Measurements from ENCODE around the gene ATP2B1.
A peak's percentile ranks its signal among the peaks of the same experiment; 100 is the strongest.

The ATP2B1 gene

GRCh38 chr12:89657066-89657465 lies 51.6 kb downstream of the ATP2B1 start:
- no peak for DNase-seq (ENCODE audit: low spot score)

GRCh38 chr12:89655841-89656240 lies 52.8 kb downstream of the ATP2B1 start:
- DNase-seq (ENCODE audit: low spot score) = no peak

GRCh38 chr12:89651192-89651591 lies 57.4 kb downstream of the ATP2B1 start:
- DNase-seq (ENCODE audit: low spot score) = no peak

GRCh38 chr12:89650239-89650638 lies 58.4 kb downstream of the ATP2B1 start:
- DNase-seq (ENCODE audit: low spot score) = no peak

GRCh38 chr12:89649820-89650219 lies 58.8 kb downstream of the ATP2B1 start:
- DNase-seq (ENCODE audit: low spot score) = no peak

- no peak for DNase-seq (ENCODE audit: low spot score)
These were observed 59.5 kb downstream of the ATP2B1 start for GRCh38 chr12:89649139-89649538.

GRCh38 chr12:89648211-89648930 lies 60.3 kb downstream of the ATP2B1 start:
- DNase-seq (ENCODE audit: low spot score) = peak; percentile 53

GRCh38 chr12:89645434-89645833 lies 63.2 kb downstream of the ATP2B1 start:
- DNase-seq (ENCODE audit: low spot score) = peak; percentile 32

GRCh38 chr12:89642959-89643358 lies 65.7 kb downstream of the ATP2B1 start:
- DNase-seq (ENCODE audit: low spot score) = no peak

- DNase-seq (ENCODE audit: low spot score) = no peak
These were observed 71.9 kb downstream of the ATP2B1 start for GRCh38 chr12:89636776-89637160.

- DNase-seq (ENCODE audit: low spot score) = no peak
These were observed 72.4 kb downstream of the ATP2B1 start for GRCh38 chr12:89636052-89636775.

GRCh38 chr12:89634508-89634907 lies 74.1 kb downstream of the ATP2B1 start:
- DNase-seq (ENCODE audit: low spot score) = no peak

GRCh38 chr12:89632778-89633177 lies 75.9 kb downstream of the ATP2B1 start:
- peak; percentile 14 for DNase-seq (ENCODE audit: low spot score)

GRCh38 chr12:89622115-89622514 lies 86.5 kb downstream of the ATP2B1 start:
- DNase-seq (ENCODE audit: low spot score) = no peak

GRCh38 chr12:89621521-89621920 lies 87.1 kb downstream of the ATP2B1 start:
- DNase-seq (ENCODE audit: low spot score) = no peak

- no peak for DNase-seq (ENCODE audit: low spot score)
These were observed 88.9 kb downstream of the ATP2B1 start for GRCh38 chr12:89619764-89620163.

- DNase-seq (ENCODE audit: low spot score) = no peak
These were observed 90.3 kb downstream of the ATP2B1 start for GRCh38 chr12:89618113-89618862.

GRCh38 chr12:89610366-89610765 lies 98.3 kb downstream of the ATP2B1 start:
- no peak for DNase-seq (ENCODE audit: low spot score)

- no peak for DNase-seq (ENCODE audit: low spot score)
These were observed 105.0 kb downstream of the ATP2B1 start for GRCh38 chr12:89603678-89604077.

- DNase-seq (ENCODE audit: low spot score) = no peak
These were observed 110.9 kb downstream of the ATP2B1 start for GRCh38 chr12:89597770-89598169.

GRCh38 chr12:89597210-89597609 lies 111.4 kb downstream of the ATP2B1 start:
- DNase-seq (ENCODE audit: low spot score) = no peak

GRCh38 chr12:89593873-89594272 lies 114.8 kb downstream of the ATP2B1 start:
- DNase-seq (ENCODE audit: low spot score) = no peak

- DNase-seq (ENCODE audit: low spot score) = no peak
These were observed 115.4 kb downstream of the ATP2B1 start for GRCh38 chr12:89593233-89593632.
